Ishikawa (cell line): ENCODE results near the gene SOX30.

ENCODE experiments used
- CEBPB ChIP-seq: IDR thresholded peaks from 2 replicates; pipeline ENCODE4 v1.6.1; 2012
- CREB1 ChIP-seq: IDR thresholded peaks from 2 replicates; pipeline ENCODE4 v1.6.1; 2012; ENCODE audit warnings: low read depth
- EGR1 ChIP-seq: IDR thresholded peaks from 2 replicates; pipeline ENCODE4 v1.6.1; 2012
- EP300 ChIP-seq: IDR thresholded peaks from 2 replicates; pipeline ENCODE4 v1.6.1; 2012; ENCODE audit warnings: borderline replicate concordance
- FOXM1 ChIP-seq: IDR thresholded peaks from 2 replicates; pipeline ENCODE4 v1.6.1; 2012; ENCODE audit warnings: low read depth, borderline replicate concordance
- MAX ChIP-seq: IDR thresholded peaks from 2 replicates; pipeline ENCODE4 v1.6.1; 2012
- NFIC ChIP-seq: IDR thresholded peaks from 2 replicates; pipeline ENCODE4 v1.6.1; 2012
- RAD21 ChIP-seq: IDR thresholded peaks from 2 replicates; pipeline ENCODE4 v1.6.1; 2012; ENCODE audit warnings: low read depth
- REST ChIP-seq: IDR thresholded peaks from 2 replicates; pipeline ENCODE4 v1.6.1; 2012; ENCODE audit warnings: low read depth, mild to moderate bottlenecking
- TAF1 ChIP-seq: IDR thresholded peaks from 2 replicates; pipeline ENCODE4 v1.6.1; 2012; ENCODE audit warnings: low read depth, mild to moderate bottlenecking
- TCF12 ChIP-seq: IDR thresholded peaks from 2 replicates; pipeline ENCODE4 v1.6.1; 2012; ENCODE audit warnings: low read depth
- TEAD4 ChIP-seq: IDR thresholded peaks from 2 replicates; pipeline ENCODE4 v1.6.1; 2012
- USF1 ChIP-seq: IDR thresholded peaks from 2 replicates; pipeline ENCODE4 v1.6.1; 2012
- YY1 ChIP-seq: IDR thresholded peaks from 2 replicates; pipeline ENCODE4 v1.6.1; 2012; ENCODE audit warnings: low read depth
- ZBTB7A ChIP-seq: IDR thresholded peaks from 2 replicates; pipeline ENCODE4 v1.6.1; 2012; ENCODE audit warnings: low read depth

SOX30 gene

GRCh38 chr5:157616785-157617184 is 35.5 kb downstream of the SOX30 start:
- TF ChIP-seq MAX, result no peak
- no peak for TF ChIP-seq TCF12
- no peak for TF ChIP-seq RAD21
- TF ChIP-seq TAF1, result no peak
- TF ChIP-seq NFIC, result no peak
- TF ChIP-seq EGR1, result no peak
- no peak for TF ChIP-seq YY1
- TF ChIP-seq ZBTB7A, result no peak

DNA sequence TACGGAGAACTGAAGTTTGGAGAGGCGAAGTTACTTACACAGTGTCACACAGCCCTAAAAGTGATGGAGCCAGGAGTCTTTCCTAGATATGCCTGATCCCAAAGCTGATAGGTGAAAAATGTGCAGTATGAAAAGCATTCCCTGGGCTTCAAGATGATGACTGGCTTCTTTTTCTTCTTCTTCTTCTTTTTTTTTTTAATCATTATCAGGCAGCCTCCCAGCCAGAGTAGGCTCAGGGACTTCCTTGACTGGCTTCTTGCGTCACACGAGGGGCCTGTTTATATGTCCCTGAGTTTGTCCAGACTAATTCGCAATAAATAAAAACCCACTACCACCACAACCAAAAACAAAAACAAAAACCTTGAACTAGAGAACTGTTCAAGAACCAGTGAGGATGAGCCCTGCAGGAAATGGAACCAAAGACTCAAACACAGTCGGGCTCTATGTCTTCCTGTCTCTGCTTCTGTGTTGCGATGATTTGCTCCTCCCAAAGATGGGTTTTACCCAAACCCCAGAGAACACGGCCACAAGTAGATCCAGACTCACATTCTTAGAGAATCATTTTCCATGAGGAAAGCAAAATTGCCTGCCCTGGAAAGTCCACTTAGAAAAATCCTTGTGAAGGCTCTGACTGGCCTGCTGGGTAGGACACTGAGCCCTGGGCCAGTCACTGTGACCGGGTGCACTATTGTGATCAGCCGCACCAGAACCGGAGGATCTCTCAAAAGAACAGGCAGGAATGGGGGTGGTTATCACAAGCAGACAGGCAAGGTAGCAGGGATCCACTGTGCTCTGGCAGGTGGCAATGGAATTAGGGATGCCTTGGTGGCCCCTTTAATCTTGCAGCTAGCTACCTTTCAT is 38.6 kb downstream of the SOX30 start:
- no peak for TF ChIP-seq USF1

- TF ChIP-seq TAF1, result no peak
- TF ChIP-seq ZBTB7A, result no peak
- TF ChIP-seq USF1, result no peak
- TF ChIP-seq EP300, result no peak
- no peak for TF ChIP-seq MAX
- no peak for TF ChIP-seq TEAD4
- no peak for TF ChIP-seq EGR1
- TF ChIP-seq NFIC, result no peak
- TF ChIP-seq FOXM1, result no peak
- no peak for TF ChIP-seq CREB1
- TF ChIP-seq CEBPB, result no peak
- TF ChIP-seq YY1, result no peak
- no peak for TF ChIP-seq RAD21
- no peak for TF ChIP-seq REST
Measured at GRCh38 chr5:157612581-157612980, 39.7 kb downstream of the SOX30 start.

DNA sequence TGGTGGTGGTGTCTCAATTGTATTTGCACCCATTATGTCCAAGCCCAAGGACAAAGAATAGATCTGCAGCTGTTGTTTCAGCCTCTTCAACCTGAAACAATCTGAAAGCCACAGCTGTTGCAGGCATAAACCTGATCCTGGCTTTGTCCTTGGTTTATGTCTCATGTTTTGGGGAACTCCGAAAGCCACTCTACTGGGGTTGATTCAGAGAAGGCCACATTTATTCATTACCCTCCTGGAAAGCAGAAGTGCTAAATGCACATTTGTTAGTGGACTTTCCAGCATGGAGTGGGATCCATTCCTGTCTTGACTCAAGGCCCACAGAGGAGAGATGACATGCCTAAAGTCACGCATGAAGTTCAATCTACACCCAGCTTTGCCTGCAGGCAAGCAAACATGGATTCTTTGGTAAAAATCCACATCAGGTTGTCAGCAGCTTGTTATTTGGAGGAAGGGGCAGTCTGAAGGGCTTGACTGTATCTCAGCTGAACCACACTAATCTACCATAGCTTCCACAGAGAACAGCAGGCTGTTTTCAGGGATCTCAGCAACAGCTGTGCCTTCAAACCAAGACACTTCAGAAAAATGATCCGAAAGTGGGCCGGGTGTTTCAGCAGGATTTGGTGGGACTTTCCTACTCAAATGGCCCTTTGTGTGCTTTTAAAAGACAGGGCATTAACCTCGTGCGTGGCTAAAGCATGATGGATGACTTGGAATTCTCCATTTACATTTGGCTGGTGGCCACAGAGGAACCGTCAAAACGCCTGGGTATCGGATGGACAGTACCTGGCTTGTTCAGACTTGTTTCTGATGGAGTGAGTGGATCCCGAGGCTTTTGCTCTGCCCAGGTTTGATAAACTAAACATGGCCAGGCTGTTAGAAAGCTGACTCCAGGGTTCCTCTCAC is 40.4 kb downstream of the SOX30 start:
- TF ChIP-seq YY1, result no peak
- TF ChIP-seq RAD21, result no peak
- no peak for TF ChIP-seq EP300

- TF ChIP-seq USF1 (no peak), REST (no peak), CREB1 (no peak), EP300 (no peak), TEAD4 (no peak), MAX (no peak), RAD21 (no peak), TAF1 (no peak), FOXM1 (no peak), NFIC (no peak), CEBPB (no peak), EGR1 (no peak)
Measured at GRCh38 chr5:157610990-157611389, 41.2 kb downstream of the SOX30 start.
